ENCODE results near the gene STXBP1.
A peak's percentile ranks its signal among the peaks of the same experiment; 100 is the strongest.

Gene STXBP1

GRCh38 chr9:127720031-127720864, 108.2 kb downstream of the STXBP1 start:
- no peak for DNase-seq

GRCh38 chr9:127720865-127721227, 108.8 kb downstream of the STXBP1 start:
- DNase-seq = no peak

- no peak for DNase-seq
These were observed 109.3 kb downstream of the STXBP1 start for GRCh38 chr9:127721391-127721821.

GRCh38 chr9:127722055-127722745, 110.1 kb downstream of the STXBP1 start:
- no peak for DNase-seq

- no peak for DNase-seq
These were observed 110.9 kb downstream of the STXBP1 start for GRCh38 chr9:127723013-127723412.

- no peak for DNase-seq
These were observed 111.4 kb downstream of the STXBP1 start for GRCh38 chr9:127723444-127723843.

- no peak for DNase-seq
These were observed 111.9 kb downstream of the STXBP1 start for GRCh38 chr9:127724012-127724411.

GRCh38 chr9:127726871-127727270, 114.8 kb downstream of the STXBP1 start:
- no peak for DNase-seq

- DNase-seq = no peak
These were observed 116.7 kb downstream of the STXBP1 start for GRCh38 chr9:127728808-127729207.

GRCh38 chr9:127729522-127730256, 117.6 kb downstream of the STXBP1 start:
- DNase-seq = no peak

- DNase-seq = no peak
These were observed 118.2 kb downstream of the STXBP1 start for GRCh38 chr9:127730262-127730661.

GRCh38 chr9:127730799-127731410, 118.8 kb downstream of the STXBP1 start:
- no peak for DNase-seq

GRCh38 chr9:127731938-127732337, 119.9 kb downstream of the STXBP1 start:
- no peak for DNase-seq

- no peak for DNase-seq
These were observed 120.4 kb downstream of the STXBP1 start for GRCh38 chr9:127732444-127732843.

- no peak for DNase-seq
These were observed 121.5 kb downstream of the STXBP1 start for GRCh38 chr9:127733614-127734013.

GRCh38 chr9:127734247-127734746, 122.2 kb downstream of the STXBP1 start:
- no peak for DNase-seq

GRCh38 chr9:127734747-127735529, 122.9 kb downstream of the STXBP1 start, which contains the start of gene TOR2A:
TOR2A (minus strand) TSS chr9:127735294; CDS start chr9:127735270, 24 bp downstream.
- peak; percentile 98 for DNase-seq

GRCh38 chr9:127735530-127736185, 123.6 kb downstream of the STXBP1 start:
- DNase-seq = no peak

GRCh38 chr9:127738666-127739065, 126.6 kb downstream of the STXBP1 start:
- no peak for DNase-seq

GRCh38 chr9:127739614-127740330, 127.7 kb downstream of the STXBP1 start:
- DNase-seq = no peak

Measured in activated CD4-positive, alpha-beta T cell treated with anti-CD3 and anti-CD28 coated beads, Interleukin-2, amount 50 U/mL, for 16 hours (primary cell).